HG03159 (cell line): ENCODE results near the gene FOXJ3.

Experiments used
- ATAC-seq: cut with Tn5 transposase; IDR thresholded peaks from one replicate; pipeline ENCODE4 v1.9.1; 2021; ENCODE audit warnings: mild to moderate bottlenecking, moderate library complexity; ENCODE audit not compliant: unreplicated experiment

Gene FOXJ3

GRCh38 chr1:42335050-42335808 is at the start of gene FOXJ3:
FOXJ3 (minus strand) TSS chr1:42335235; CDS start chr1:42311093, 24,142 bp downstream.
- ATAC-seq = peak; percentile 80

GRCh38 chr1:42381280-42381673 is 46.2 kb upstream of the FOXJ3 start:
- no peak for ATAC-seq

GRCh38 chr1:42380586-42381279 is 45.7 kb upstream of the FOXJ3 start, which contains the start of gene RIMKLA:
RIMKLA (plus strand) TSS chr1:42380792; CDS start chr1:42380935, 143 bp downstream.
- ATAC-seq = peak; percentile 82

- ATAC-seq = no peak
Measured at GRCh38 chr1:42379794-42380585, 45.0 kb upstream of the FOXJ3 start.

GRCh38 chr1:42372796-42373195 is 37.8 kb upstream of the FOXJ3 start:
- no peak for ATAC-seq

- ATAC-seq = no peak
Measured at GRCh38 chr1:42370876-42371549, 36.0 kb upstream of the FOXJ3 start.

GRCh38 chr1:42369471-42369870 is 34.4 kb upstream of the FOXJ3 start:
- ATAC-seq = no peak

GRCh38 chr1:42368096-42368795 is 33.2 kb upstream of the FOXJ3 start:
- no peak for ATAC-seq

- ATAC-seq = no peak
Measured at GRCh38 chr1:42365118-42365517, 30.1 kb upstream of the FOXJ3 start.

- ATAC-seq = no peak
Measured at GRCh38 chr1:42364542-42364941, 29.5 kb upstream of the FOXJ3 start.

- no peak for ATAC-seq
Measured at GRCh38 chr1:42364089-42364488, 29.1 kb upstream of the FOXJ3 start.

- ATAC-seq = no peak
Measured at GRCh38 chr1:42359466-42359865, 24.4 kb upstream of the FOXJ3 start.

GRCh38 chr1:42358791-42359190 is 23.8 kb upstream of the FOXJ3 start:
- no peak for ATAC-seq

- no peak for ATAC-seq
Measured at GRCh38 chr1:42350086-42350485, 15.1 kb upstream of the FOXJ3 start.

- no peak for ATAC-seq
Measured at GRCh38 chr1:42348498-42348897, 13.5 kb upstream of the FOXJ3 start.

- no peak for ATAC-seq
Measured at GRCh38 chr1:42343049-42343448, 8.0 kb upstream of the FOXJ3 start.

GRCh38 chr1:42340901-42341300 is 5.9 kb upstream of the FOXJ3 start:
- ATAC-seq = no peak

GRCh38 chr1:42340093-42340492 is 5.1 kb upstream of the FOXJ3 start:
- no peak for ATAC-seq

- ATAC-seq = no peak
Measured at GRCh38 chr1:42336978-42337377, 1.9 kb upstream of the FOXJ3 start.

- ATAC-seq = no peak
Measured at GRCh38 chr1:42335809-42336518, 929 bp upstream of the FOXJ3 start.
